Ascending aorta (tissue), 2 donors: Measurements from ENCODE around the gene IRAK2. TPM values are rescaled to one million over a fixed set of nuclear protein-coding genes. Genes with fewer than 3 reads are reported as not detected.
"Not testable (repeated sequence)": the region's sequence is repeated elsewhere in the genome, so short reads cannot be mapped to it uniquely, and the experiment has no call there.

ENCODE experiments used
- DNase-seq, 2 donors: peaks; one replicate each; pipeline ENCODE4 v3.0.0-alpha.2; 2019; ENCODE audit warnings: low spot score in 2 of 2
- H3K27ac ChIP-seq, 2 donors: fragments of 200-600 bp; sonication (generic); one replicate each; pipeline ENCODE4 v1.5.1; 2016 to 2017; ENCODE audit warnings: mild to moderate bottlenecking in 1 of 2
- H3K27me3 ChIP-seq: fragments of 200-600 bp; sonication (generic); one replicate; pipeline ENCODE4 v1.5.1; 2017
- H3K36me3 ChIP-seq, 2 donors: fragments of 200-600 bp; sonication (generic); one replicate each; pipeline ENCODE4 v1.5.1; 2016
- H3K4me1 ChIP-seq, 2 donors: fragments of 200-600 bp; sonication (generic); one replicate each; pipeline ENCODE4 v1.5.1; 2016 to 2017; ENCODE audit warnings: mild to moderate bottlenecking in 1 of 2
- H3K4me3 ChIP-seq, 2 donors: fragments of 200-600 bp; sonication (generic); one replicate each; pipeline ENCODE4 v1.5.1; 2016 to 2017; ENCODE audit warnings: mild to moderate bottlenecking in 1 of 2
- H3K9me3 ChIP-seq, 2 donors: fragments of 200-600 bp; sonication (generic); one replicate each; pipeline ENCODE4 v1.5.1; 2016
- intact Hi-C: fragments of 100-400 bp; cut with DNase I; formaldehyde crosslinking; loops from one replicate; pipeline ENCODE4 v1.15.1; 2023
- total RNA-seq: library from RNA; depleted of rRNA; stranded (reverse); fragments of >200 nt; gene quantifications from one replicate; pipeline ENCODE4 v1.1.0, GENCODE V29; 2016
- TF ChIP-seq, protein P1 (sequence below), 3 experiments: fragments of 200-600 bp in 2 of 3; fragments of 450-650 bp in 1 of 3; sonication (generic) in 2 of 3; IDR thresholded peaks; one replicate each; pipeline ENCODE4 v1.5.1; 2016 to 2019; ENCODE audit warnings: antibody characterized with exemption in 3 of 3, mild to moderate bottlenecking in 1 of 3, moderate library complexity in 1 of 3

The IRAK2 gene
- total RNA-seq, 1 donor from 2014 or later, result 1.3 TPM

GRCh38 chr3:10173095-10173925 lies 8.6 kb downstream of the IRAK2 start:
- intact Hi-C loops, result loop anchor here (10.0 kb wide), 1 partner anchor 439 kb away; the partner anchor contains the start of gene BRPF1
- Histone ChIP-seq H3K9me3 (peaks cover 0 to 4% of the 10 kb centered on the region in 2 donors), H3K27me3 (no peaks in the 10 kb centered on the region), H3K36me3 (peaks cover 0 to 7% of the 10 kb centered on the region in 2 donors), H3K27ac (peak overlapping the region; percentile 93 to 94), H3K4me3 (peak overlapping the region in 1 of 2 donors; percentile 39), H3K4me1 (peaks cover 2 to 17% of the 10 kb centered on the region in 2 donors)
- no peak for DNase-seq
- TF ChIP-seq, protein P1, sequence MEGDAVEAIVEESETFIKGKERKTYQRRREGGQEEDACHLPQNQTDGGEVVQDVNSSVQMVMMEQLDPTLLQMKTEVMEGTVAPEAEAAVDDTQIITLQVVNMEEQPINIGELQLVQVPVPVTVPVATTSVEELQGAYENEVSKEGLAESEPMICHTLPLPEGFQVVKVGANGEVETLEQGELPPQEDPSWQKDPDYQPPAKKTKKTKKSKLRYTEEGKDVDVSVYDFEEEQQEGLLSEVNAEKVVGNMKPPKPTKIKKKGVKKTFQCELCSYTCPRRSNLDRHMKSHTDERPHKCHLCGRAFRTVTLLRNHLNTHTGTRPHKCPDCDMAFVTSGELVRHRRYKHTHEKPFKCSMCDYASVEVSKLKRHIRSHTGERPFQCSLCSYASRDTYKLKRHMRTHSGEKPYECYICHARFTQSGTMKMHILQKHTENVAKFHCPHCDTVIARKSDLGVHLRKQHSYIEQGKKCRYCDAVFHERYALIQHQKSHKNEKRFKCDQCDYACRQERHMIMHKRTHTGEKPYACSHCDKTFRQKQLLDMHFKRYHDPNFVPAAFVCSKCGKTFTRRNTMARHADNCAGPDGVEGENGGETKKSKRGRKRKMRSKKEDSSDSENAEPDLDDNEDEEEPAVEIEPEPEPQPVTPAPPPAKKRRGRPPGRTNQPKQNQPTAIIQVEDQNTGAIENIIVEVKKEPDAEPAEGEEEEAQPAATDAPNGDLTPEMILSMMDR (IDR thresholded peaks at IDR 0.05), result no peak

- peak overlapping the region in 1 of 2 donors; percentile 39 for H3K4me3 ChIP-seq
- peak overlapping the region; percentile 93 to 94 for H3K27ac ChIP-seq
- peak; percentile 96 to 98 for DNase-seq
- TF ChIP-seq, protein P1 (IDR thresholded peaks at IDR 0.05), result no peak
- intact Hi-C loops, result loop anchor here (1.0 to 10.0 kb wide), 2 partner anchors 15 to 439 kb away; partner anchors contain the start of gene BRPF1
- H3K36me3 ChIP-seq, result peaks cover 0 to 2% of the 10 kb centered on the region in 2 donors
- peaks cover 2 to 17% of the 10 kb centered on the region in 2 donors for H3K4me1 ChIP-seq
- no peaks in the 10 kb centered on the region for H3K9me3 ChIP-seq
- H3K27me3 ChIP-seq, result no peaks in the 10 kb centered on the region
Observed at GRCh38 chr3:10173926-10174435, 9.3 kb downstream of the IRAK2 start.

GRCh38 chr3:10175334-10175733 lies 10.6 kb downstream of the IRAK2 start:
- not testable (repeated sequence) for H3K27me3 ChIP-seq, H3K9me3 ChIP-seq, DNase-seq, H3K4me3 ChIP-seq
- Histone ChIP-seq H3K4me1 (peaks cover 2 to 17% of the 10 kb centered on the region in 2 donors), H3K36me3 (peaks cover 4 to 11% of the 10 kb centered on the region in 2 donors), H3K27ac (peak overlapping the region; percentile 93 to 94)
- intact Hi-C loops, result loop anchor here (10.0 kb wide), 1 partner anchor 441 kb away; the partner anchor contains the start of gene BRPF1

DNA sequence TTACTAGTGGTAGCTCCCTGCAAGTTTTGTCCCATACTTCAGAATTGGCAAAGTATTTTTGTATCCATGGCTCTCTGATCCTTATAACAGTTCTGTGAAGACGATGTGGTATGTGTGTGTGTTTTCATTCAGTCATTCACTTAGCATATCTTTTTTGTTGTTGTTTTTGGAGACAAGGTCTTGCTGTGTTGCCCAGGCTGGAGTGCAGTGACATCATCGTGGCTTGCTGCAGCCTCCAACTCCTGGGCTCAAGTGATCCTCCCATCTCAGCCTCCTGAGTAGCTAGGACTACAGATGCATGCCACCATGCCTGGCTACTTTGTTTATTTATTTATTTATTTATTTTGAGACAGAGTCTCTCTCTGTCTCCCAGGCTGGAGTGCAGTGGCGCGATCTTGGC lies 11.4 kb downstream of the IRAK2 start:
- intact Hi-C loops, result loop anchor here (10.0 kb wide), 1 partner anchor 441 kb away; the partner anchor contains the start of gene BRPF1
- not testable (repeated sequence) for H3K4me3 ChIP-seq, DNase-seq, H3K27ac ChIP-seq, H3K9me3 ChIP-seq, H3K27me3 ChIP-seq
- Histone ChIP-seq H3K36me3 (peaks cover 9 to 13% of the 10 kb centered on the region in 2 donors), H3K4me1 (peaks cover 2 to 17% of the 10 kb centered on the region in 2 donors)

GRCh38 chr3:10177737-10178136 lies 13.0 kb downstream of the IRAK2 start:
- Histone ChIP-seq H3K27me3 (no peaks in the 10 kb centered on the region), H3K4me1 (peaks cover 2 to 17% of the 10 kb centered on the region in 2 donors), H3K4me3 (no peak overlapping the region), H3K9me3 (no peaks in the 10 kb centered on the region), H3K27ac (no peak overlapping the region), H3K36me3 (peaks cover 9 to 13% of the 10 kb centered on the region in 2 donors)
- DNase-seq, result no peak
- intact Hi-C loops, result loop anchor here (10.0 kb wide), 1 partner anchor 443 kb away; the partner anchor contains the start of gene BRPF1
- TF ChIP-seq, protein P1 (IDR thresholded peaks at IDR 0.05), result no peak

DNA sequence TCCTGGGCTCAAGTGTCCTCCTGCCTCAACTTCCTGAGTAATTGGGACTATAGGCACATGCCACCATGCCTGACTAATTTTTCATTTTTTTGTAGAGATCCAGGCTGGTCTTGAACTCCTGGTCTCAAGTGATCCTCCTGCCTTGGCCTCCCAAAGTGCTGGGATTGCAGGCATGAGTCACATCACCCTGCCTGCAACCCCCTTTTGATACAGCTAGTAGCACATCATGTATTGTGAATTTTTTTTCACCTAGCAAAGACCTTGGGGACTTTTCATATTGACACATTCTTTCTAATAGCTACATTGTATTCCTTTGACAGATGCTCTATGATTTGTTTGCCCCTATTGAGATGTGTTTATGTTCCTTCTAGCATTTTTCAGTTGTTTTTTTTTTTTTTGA lies 14.2 kb downstream of the IRAK2 start:
- H3K4me3 ChIP-seq, result no peak overlapping the region
- TF ChIP-seq, protein P1 (IDR thresholded peaks at IDR 0.05), result no peak
- H3K27me3 ChIP-seq, result no peaks in the 10 kb centered on the region
- H3K36me3 ChIP-seq, result peaks cover 9 to 13% of the 10 kb centered on the region in 2 donors
- intact Hi-C loops, result loop anchor here (10.0 kb wide), 1 partner anchor 444 kb away; the partner anchor contains the start of gene BRPF1
- no peak overlapping the region for H3K27ac ChIP-seq
- peaks cover 0 to 7% of the 10 kb centered on the region in 2 donors for H3K4me1 ChIP-seq
- no peak for DNase-seq
- H3K9me3 ChIP-seq, result no peaks in the 10 kb centered on the region
